GM21576 (cell line): ENCODE results near the gene EHMT2.
"Not testable (repeated sequence)": the region's sequence is repeated elsewhere in the genome, so short reads cannot be mapped to it uniquely, and the experiment has no call there.

Experiments used
- ATAC-seq: cut with Tn5 transposase; IDR thresholded peaks from one replicate; pipeline ENCODE4 v1.9.1; 2021; ENCODE audit warnings: mild to moderate bottlenecking, moderate library complexity; ENCODE audit not compliant: unreplicated experiment

EHMT2 gene

GRCh38 chr6:31844507-31844906 lies 53.0 kb downstream of the EHMT2 start:
- no peak for ATAC-seq

- no peak for ATAC-seq
These were observed 55.4 kb downstream of the EHMT2 start for GRCh38 chr6:31842053-31842452.

- not testable (repeated sequence) for ATAC-seq
These were observed 57.7 kb downstream of the EHMT2 start for GRCh38 chr6:31839779-31840126.

GRCh38 chr6:31838968-31839367 lies 58.5 kb downstream of the EHMT2 start:
- ATAC-seq = no peak

GRCh38 chr6:31838114-31838553 lies 59.4 kb downstream of the EHMT2 start:
- ATAC-seq = not testable (repeated sequence)

- no peak for ATAC-seq
These were observed 60.0 kb downstream of the EHMT2 start for GRCh38 chr6:31837369-31838113.

- no peak for ATAC-seq
These were observed 60.8 kb downstream of the EHMT2 start for GRCh38 chr6:31836474-31837368.

- no peak for ATAC-seq
These were observed 61.4 kb downstream of the EHMT2 start for GRCh38 chr6:31836047-31836473.

GRCh38 chr6:31834367-31835250 lies 62.9 kb downstream of the EHMT2 start:
- ATAC-seq = no peak

GRCh38 chr6:31831350-31832215 lies 65.9 kb downstream of the EHMT2 start:
- no peak for ATAC-seq

- ATAC-seq = no peak
These were observed 66.6 kb downstream of the EHMT2 start for GRCh38 chr6:31830886-31831335.
